RPMI7951 (cell line): Measurements from ENCODE around the gene PEF1. TPM values are rescaled to one million over a fixed set of nuclear protein-coding genes. Genes with fewer than 3 reads are reported as not detected.

Experiments
- DNase-seq: peaks from one replicate; pipeline ENCODE4 v3.0.0-alpha.2; 2012; ENCODE audit warnings: low read depth
- total RNA-seq: library from RNA; depleted of rRNA; stranded (reverse); fragments of >200 nt; shearing (Covaris generic); gene quantifications from 2 replicates; pipeline ENCODE4 v1.2.3, GENCODE V29; 2014

The PEF1 gene
- total RNA-seq, 1 experiment from 2014 or later, result 146 TPM

DNA sequence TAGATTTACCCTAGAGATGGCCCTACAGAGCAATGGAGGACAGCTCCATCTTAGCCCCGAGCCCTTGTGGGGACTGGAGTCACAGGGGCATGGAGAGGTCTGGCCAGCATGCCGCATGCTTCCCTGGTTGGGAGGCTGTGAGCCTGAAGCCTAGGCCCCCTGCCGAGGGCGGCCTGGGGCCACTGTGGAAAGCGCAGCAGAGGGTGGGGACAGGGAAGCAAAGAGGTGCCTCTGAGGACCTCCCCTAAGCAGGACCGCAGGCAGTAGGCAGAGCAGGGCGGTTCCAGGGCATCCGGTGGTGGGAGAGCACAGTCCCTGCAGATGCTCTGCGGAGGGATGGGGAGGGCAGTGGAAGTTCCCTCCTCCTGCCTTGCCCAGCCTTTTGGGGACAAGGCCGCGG lies 26.5 kb upstream of the PEF1 start:
- no peak for DNase-seq

DNA sequence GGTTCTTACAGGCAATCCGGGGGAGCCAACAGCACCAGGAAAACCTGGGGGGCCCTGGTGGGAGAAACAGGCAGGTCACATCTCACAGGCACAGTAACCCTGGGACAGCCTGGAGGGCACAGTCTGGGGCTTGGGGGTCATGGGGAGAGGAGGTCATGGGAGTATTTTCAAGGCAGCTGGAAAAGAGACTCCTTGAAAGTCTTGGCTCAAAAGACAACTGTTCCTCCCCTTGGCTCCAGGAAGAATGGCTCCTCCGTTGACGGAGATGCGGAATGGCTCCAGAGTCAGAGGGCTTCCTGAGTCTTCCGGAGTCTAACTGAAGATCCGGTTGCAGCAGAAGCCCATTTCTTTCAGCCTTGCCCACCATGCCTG lies 25.9 kb upstream of the PEF1 start:
- no peak for DNase-seq

DNA sequence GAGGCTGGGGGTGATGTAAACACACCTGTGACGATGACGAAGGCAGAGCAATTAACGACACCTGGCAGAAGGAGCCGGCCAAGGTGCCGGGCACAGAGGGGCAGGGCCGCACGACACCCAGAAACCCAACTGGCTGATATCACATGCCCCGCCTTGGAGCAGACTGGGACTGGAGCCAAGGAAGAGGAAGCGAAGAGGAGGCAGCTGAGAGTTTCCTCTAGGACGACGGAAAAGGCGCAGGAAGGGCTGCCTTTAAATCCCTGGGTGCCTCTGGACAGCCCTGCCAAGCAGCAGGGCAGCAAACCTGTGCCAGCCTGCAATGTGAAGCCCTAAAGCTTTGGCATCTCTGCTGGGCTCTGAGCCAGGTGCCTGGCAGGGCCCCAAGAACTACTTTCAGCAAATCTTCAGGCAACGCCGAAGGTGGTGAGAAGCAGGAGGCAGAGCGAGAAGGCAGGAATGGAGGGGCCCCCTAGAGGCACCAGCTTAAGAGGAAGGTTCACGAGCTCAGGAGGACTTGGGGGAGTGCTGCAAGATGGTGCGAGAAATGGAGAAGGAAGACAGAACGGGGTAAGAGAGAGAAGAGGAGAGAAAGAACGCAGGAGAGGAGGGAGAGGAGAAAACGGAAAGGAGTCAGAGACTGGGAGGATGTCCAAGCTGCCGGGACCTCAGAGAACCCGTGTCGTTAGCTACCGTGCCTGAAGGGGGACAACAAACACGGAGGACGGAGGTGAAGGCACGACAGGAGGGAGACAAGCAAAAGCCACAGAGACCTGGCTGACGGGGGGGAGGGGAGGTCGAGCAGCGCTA lies 25.3 kb upstream of the PEF1 start:
- peak; percentile 63 for DNase-seq

DNA sequence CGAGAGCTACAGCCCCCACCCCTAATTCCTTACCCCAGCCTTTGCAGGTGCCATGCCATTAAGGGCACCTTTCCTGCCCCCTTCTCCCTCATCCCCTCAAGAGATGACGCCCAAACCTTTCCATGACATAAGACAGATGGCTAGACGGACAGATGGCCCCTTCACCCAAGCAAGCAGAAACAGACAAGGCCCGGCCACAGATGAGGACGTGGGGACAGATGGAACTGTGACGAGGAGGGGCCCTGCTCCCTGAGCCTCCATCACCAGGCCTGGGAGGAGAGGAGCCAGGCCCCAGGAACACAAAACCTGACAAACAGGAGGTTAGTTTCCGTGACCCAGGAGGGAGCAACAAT lies 24.7 kb upstream of the PEF1 start:
- DNase-seq, result no peak

DNA sequence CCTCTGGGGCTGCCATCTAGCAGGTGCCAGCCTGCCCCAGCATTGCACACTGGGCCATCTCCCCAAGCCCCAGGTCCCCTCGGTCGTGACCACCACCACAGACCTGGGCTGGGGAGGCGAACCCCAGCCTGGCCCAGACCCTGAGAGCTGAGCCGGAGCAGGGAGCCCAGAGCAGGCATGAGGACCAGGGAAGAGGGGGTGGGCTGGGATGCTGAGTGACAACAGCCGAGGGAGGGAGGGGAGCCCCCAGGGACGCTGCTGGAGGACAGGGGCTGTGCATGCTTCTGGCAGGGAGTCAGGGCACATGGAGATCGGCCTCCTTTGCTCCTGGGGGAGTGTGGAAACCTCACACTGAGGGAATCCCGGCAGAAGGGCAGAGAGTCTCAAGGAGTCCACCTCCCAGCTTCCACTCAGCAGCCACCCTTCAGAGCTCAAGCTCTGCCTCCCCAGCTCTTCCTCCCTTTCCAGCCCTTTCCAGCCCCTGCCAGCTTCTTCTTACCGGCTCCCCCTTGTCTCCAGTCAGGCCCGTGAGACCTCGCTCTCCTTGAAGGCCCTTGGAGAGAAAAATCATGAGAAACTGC lies 23.7 kb upstream of the PEF1 start:
- DNase-seq, result no peak

DNA sequence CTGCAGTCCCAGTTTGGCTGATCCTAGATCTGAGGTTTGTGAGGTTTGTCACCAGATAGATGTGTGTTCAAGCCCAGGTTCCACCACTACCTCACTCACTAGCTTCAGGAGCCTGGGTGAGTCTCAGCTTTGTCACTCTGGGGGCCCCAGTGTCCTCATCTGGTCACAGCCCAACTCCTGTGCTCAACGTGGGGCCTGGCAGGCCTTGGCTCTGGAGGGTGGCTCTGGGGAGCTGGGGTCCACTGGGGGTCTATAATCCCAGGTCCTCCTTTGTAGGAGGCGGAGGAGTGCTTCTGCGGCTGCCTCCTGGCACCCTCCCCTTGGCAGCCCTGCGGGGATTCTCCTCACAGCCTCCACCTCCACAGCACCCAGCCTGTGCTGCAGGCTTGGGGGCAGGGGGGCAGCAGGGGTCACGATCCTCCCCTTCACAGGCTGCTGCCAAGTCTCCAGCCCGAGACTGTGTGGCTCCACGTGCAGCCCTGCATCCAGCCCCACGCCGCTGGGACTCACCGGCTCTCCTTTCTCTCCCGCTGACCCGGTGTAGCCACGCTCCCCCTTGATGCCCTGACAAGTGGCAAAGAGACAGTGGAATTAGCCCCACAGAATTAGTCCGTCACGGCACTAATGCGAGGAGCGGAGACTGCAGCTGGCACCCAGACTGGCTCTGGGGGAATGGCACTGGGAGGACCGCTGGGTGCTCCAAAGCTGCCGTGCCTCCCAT lies 22.5 kb upstream of the PEF1 start:
- no peak for DNase-seq

DNA sequence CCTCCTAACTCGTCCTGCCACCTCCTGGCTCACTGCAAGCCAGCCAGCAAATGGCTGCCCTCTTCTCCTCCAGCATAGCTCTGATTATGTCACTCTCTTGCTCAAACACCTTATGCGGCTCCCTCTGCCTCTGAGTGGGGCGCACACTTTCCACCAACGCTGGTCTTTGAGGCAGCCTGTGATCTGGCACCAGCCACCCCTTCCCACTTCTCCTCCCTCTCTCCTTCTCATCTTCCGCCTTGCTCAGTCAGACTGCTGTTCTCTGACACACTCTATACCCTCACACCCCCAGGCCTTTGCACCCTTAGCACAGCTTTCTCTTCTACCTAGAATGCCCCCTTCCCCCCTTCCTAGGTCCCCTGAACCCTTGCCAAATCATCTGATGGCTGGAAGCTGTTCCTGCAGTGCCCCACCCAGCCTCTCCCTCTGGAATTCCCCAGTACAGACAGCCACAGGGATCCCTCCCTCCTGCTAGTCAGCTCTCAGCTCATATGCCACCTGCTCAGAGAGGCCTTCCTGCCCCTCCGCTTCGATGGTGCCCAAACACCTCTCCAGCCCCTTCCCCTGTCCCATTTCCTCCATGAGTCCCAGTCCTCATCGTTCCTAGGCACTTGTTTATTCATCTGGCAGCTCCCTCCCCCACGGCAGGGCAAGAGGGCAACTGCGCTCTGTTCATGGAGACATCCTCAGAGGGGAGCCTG lies 21.7 kb upstream of the PEF1 start:
- peak; percentile 87 for DNase-seq

DNA sequence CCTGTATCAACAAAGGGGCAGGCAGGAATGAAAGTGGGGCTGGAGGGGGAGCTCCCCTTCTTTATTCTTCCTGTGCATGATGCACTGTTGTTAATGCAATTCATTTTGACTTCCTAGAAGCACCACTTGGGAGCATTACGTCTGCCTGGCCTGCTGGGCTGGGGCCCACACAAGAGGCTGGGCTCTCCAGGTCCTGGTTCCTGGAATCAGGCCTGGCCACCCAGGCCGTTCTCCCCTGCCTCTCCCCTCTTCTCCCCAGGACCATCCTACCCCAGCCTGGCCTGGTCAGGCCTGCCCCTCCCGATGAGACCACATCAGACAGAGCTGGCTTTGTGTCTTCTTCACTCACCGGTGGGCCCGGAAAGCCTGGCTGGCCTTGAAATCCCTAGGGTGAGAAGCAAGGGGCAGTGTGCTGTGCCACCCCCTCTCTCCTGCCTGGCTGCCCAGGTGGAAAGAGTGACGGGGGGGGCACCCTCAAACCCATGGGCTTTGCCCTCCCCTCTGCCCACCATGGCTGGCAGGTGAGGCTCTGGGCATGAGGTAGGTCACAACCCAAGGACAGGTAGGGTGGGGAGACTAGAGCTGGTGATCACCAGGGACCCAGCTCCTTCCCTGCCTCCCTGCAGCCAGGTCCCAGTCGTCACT lies 20.7 kb upstream of the PEF1 start:
- no peak for DNase-seq

DNA sequence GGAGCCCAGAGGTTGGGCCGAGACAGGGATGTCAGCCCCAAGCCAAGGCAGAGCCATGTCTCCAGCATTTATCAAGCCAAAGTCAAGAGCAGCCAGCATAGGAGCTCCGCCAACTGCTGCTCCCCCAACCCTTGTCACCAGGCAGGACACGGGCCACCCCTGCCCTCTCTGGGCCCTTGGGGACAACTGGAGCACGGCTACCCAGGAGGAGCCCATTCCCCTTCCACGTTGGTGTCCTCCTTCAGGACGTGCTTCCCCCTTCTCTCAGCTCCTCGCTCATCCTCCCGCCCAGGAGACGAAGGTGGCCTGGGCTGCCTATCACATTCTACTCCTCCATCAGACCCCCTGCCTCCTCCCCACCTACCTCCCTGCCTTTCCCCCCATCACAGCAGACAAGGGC lies 19.9 kb upstream of the PEF1 start:
- no peak for DNase-seq

DNA sequence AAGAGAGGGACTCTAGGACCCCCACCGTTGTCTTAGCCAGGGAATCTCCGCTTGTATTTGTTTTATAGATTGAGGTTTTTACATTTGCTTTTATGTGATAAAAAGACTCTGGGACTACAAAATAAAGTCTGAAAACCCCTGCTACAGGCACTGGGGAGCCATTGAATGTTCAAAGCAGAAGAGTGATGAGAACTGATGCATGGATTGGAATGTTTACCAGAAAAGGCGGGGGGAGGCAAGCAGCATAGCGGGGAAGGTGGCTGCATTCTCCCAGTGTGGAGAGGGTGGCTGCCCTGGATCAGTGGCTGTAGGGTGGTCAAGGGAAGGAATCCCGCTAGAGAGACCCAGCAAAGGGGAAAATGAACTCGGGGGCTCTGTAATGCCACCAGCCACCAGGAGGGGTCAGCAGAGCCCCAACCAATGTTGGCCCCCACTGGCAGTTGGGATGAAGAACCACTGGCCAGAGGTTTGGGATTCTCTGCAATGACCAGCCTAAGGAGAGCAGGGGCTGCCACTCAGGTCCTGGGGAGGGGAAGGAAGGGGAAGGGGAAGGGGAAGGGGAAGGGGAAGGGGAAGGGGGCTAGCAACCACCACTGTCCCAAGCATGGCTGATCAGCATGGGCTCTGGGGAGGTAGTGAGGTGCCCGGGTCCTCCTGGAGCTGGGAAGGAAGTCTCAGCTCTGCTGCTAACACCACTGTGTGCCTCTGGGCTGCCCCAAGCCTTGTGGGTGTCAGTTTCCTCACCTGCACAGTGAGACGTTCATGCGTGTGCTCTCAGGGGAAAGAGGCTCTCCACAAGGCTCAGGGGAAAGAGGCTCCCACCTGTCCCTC lies 19.2 kb upstream of the PEF1 start:
- DNase-seq, result peak; percentile 55

DNA sequence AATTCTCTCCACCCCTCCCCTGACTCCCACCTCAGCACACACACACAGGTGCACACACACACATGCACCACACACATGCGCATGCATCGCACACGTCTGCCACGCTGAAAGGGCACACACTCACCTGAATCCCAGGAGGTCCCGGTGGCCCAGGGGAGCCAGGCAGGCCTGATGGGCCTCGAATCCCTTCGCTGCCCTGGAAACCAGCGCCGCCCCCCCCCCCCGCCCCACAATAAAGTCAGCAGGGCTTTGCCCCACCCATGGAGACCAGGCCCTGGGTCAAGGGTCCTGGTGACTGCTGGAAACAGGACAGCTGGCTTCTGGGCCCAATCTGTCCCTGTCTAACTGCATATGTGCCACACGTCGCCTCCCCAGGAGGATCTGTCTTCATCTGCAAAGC lies 17.8 kb upstream of the PEF1 start:
- DNase-seq, result no peak

DNA sequence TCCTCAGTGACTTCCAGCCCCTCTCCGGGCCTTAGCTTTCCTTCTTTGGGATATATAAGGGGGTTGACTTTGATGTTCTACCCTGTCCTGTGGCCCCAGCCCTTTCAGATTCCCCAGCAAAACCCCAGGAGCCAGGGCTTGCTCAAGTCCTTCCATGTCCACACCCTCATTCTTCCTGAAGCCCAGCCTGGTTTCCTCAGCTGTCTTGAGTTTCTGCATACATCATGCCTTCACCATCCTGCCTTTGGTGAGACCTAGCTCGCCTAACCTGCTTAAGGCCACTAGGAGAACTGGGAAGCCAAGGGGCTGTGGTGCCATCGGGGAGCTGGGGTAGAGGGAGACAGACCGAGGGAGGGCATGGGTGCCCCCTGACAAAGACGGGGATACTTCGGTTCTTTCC lies 17.2 kb upstream of the PEF1 start:
- DNase-seq, result no peak

DNA sequence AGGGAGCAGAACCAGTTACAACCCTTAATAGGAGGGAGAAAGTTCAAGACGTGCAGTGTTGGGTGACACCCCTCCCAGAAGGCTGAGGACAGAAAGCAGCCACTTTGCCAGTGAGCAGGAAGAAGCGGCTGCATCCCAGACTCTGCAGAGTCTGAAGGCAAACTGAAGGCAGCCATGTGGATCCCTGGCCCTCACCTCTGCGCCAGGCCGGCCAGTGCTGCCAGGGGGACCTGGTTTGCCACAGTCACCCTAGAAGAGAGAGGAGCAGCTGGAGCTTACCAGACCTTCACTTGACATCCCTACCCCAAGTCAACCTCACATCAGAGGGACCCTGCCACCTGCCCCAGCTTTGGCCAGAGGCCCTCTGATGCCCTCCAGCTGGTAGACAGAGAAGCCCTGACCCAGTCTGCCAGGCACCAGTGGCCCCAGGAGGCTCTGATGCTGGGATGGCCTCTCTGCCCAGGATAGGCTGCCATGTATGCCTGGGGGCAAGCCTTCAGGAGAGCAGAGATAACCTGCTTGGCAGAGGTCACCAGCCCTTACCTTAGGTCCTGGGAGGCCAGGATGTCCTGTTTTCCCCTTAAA lies 16.3 kb upstream of the PEF1 start:
- no peak for DNase-seq

DNA sequence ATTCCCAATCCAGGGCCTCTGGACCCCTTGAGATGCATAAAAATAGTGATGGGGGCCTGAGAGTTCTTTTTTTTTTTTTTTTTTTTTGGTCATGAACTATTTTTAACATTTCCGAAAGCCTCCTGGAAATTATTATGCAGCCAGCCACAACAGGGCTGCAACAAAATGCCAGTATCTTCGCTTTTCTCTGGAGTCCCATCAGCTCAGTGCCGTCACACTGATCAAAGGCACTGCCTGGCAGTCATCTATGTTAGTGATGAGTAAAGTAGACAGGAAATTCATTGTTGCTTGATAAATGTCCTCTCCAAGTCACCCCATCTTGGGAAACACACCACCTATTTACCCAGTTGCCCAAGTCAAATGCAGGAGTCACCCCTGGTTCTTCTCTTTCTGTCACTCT lies 15.2 kb upstream of the PEF1 start:
- DNase-seq, result no peak

DNA sequence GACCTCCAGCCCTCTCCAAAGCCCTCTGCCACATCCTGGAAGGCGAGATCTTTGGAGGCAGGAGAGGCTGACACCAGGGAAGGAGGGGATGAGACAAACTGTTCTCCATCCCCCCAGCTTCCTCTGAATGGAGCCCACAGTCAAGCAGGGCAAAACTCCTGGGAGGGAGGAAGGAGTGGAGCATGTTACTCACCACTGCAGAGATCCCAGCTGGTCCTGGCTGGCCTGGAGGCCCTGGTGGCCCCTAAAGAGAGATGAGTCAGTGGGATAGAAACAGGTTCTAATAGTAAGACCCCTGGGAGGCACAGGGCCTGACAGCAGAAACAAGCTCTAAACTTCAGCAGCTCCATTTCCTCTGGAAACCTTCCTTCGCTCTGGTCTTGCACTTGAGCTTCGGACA lies 14.0 kb upstream of the PEF1 start:
- DNase-seq, result no peak

DNA sequence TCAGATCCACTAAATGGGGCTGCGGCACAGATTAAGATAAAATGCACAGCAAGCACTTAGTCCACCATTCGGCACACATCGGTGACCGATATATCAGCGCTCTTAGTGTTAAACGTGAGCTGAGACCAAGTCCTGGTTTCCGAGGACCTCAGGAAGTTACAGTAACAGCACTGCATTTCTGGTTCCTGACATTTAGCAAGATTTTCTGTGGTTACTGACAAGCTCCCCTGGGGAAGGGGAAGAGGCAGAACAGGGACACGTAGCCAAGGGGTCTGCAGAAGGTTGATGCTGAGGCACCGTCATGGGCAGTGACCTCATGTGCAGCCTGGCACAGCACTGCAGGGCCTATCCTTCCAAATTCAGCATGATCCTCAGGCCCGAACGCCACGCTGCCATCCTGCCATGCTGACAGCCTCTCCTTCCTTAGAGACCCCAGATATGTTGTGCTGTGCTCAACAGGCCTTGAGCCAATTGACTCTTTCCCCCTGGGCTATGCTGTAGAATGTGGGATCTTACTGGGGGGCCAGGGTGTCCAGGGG lies 13.4 kb upstream of the PEF1 start:
- no peak for DNase-seq

DNA sequence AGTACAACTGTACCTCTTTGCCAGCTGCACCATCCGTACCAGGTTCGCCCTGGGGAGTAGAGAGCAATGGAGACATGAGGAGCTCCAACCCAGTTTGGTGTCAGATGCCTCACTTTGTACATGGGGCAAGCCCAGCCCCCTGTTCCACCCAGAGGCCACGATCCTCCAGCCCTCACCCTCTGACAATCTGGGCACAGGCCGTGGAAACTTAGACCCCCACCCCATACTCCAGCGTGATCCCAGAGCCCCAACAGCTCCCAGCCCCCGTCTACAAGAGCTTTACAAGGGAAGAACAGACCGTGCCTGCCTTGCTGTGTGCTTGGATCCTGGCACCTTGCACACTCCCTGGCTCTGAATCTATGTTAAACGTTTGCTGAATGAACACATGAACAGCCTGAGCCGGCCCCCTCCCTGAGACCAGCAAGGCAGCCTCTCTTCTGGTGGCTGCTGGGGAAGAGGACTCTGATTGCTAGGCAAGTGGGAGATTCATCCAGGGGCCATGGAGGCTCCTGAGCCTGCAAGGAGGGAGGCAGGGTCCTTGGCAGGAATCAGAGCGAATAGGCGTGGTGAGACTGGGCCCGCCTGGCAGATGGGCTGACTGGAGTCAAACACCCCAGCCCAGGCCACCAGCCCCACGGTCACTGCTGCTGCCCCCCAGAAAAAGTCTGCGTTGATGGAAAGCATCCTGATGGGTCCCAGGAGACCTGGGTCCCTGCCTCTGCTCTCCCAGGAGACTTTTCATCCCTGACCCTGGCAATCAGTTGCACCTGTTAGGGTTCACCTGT lies 12.5 kb upstream of the PEF1 start:
- no peak for DNase-seq

DNA sequence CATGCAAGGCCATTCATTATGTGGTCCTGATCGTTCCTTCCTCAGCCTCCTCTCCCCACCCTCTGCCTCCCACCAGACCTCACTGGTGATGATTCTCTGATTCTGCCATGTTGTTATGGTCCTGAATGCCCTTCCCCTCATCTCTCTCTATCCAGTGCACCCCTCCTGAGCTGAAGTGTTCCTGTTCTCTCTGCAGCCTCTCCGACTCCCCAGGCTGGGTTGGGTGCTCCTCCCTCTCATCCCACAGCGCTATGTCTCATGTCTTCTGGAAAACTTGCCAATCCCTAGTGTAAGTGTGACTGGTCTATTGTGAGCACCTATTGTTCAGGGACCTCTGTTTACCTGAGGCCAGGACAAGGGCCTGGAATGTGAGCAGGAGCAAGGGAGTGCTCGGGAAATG lies 11.1 kb upstream of the PEF1 start:
- DNase-seq, result no peak

DNA sequence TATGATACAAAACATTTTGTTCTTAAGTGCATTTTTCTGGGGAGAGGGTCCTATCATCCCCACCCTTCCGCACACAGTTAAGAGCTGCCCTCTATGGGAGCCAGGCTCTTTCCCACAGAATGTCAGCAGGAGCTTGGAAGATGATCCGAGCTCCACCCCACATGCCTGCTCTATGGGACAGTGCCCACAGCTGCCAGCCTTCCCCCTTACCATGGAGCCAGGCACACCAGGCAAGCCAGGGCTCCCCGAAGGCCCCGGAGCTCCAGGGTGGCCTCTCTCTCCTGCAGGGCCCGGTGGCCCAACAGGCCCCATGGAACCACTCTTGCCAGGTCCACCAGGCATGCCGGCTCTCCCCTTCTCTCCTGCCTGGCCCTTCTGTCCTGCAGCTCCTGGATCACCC lies 10.4 kb upstream of the PEF1 start:
- DNase-seq, result no peak

DNA sequence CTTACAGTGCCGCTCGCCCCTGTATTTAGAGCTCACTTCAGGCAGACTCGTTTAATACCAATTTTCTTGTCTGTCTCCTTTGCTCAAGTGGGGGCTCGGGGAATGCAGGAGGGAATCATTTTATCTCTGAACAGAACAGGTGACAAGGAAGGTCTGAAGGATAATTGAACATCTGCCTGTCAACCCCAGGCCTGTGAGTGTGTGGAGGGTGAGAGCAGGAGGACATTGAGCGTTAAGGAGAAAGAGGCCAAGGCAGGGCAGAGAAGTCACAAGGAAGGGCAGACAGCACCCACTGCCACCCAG lies 9.7 kb upstream of the PEF1 start:
- no peak for DNase-seq
